LNCaP clone FGC (cell line): ENCODE data around the gene CDKN2B-AS1.

Source experiments
- DNase-seq: peaks from one replicate; pipeline ENCODE4 v3.0.0-alpha.2; 2011; ENCODE audit warnings: low read depth
- H3K4me3 ChIP-seq: 2 replicates; pipeline ENCODE4 v1.5.1; 2011; ENCODE audit warnings: mild to moderate bottlenecking, low read depth, low read length, control low read depth
- CTCF ChIP-seq: IDR thresholded peaks from 2 replicates; pipeline ENCODE4 v1.5.1; 2012; ENCODE audit warnings: mild to moderate bottlenecking; ENCODE audit not compliant: control insufficient read depth, insufficient read depth; ENCODE audit errors: extremely low read depth

Gene CDKN2B-AS1

GRCh38 chr9:21970800-21971640, 23.6 kb upstream of the CDKN2B-AS1 start:
- H3K4me3 ChIP-seq: no peak overlapping the region
- DNase-seq: no peak
- TF ChIP-seq CTCF: no peak

- no peak for TF ChIP-seq CTCF
- no peak overlapping the region for H3K4me3 ChIP-seq
- no peak for DNase-seq
Measured at GRCh38 chr9:21972361-21972760, 22.2 kb upstream of the CDKN2B-AS1 start.

GRCh38 chr9:21974343-21974721, 20.3 kb upstream of the CDKN2B-AS1 start:
- no peak for DNase-seq
- peak overlapping the region; percentile 75 for H3K4me3 ChIP-seq
- no peak for TF ChIP-seq CTCF

GRCh38 chr9:21974722-21975409, 19.7 kb upstream of the CDKN2B-AS1 start:
- no peak for TF ChIP-seq CTCF
- DNase-seq: peak; percentile 2
- H3K4me3 ChIP-seq: peak overlapping the region; percentile 75

GRCh38 chr9:21976334-21976875, 18.2 kb upstream of the CDKN2B-AS1 start:
- DNase-seq: no peak
- no peak overlapping the region for H3K4me3 ChIP-seq
- TF ChIP-seq CTCF: no peak

GRCh38 chr9:21982391-21982790, 12.2 kb upstream of the CDKN2B-AS1 start:
- DNase-seq: no peak
- no peak for TF ChIP-seq CTCF

More at GRCh38 chr9:21982391-21982790, 12.2 kb upstream of the CDKN2B-AS1 start:
- no peak overlapping the region for H3K4me3 ChIP-seq
